ENCODE results near the gene GJC1. TPM values are rescaled to one million over a fixed set of nuclear protein-coding genes. Genes with fewer than 3 reads are reported as not detected.

The GJC1 gene
- total and polyA plus RNA-seq, 9 of the 15 experiments (the other 6 are each of a cell fraction or from before 2014, with no cell fraction given): 0.04 to 1.4 (median 0.18) TPM; not detected in 1

DNA sequence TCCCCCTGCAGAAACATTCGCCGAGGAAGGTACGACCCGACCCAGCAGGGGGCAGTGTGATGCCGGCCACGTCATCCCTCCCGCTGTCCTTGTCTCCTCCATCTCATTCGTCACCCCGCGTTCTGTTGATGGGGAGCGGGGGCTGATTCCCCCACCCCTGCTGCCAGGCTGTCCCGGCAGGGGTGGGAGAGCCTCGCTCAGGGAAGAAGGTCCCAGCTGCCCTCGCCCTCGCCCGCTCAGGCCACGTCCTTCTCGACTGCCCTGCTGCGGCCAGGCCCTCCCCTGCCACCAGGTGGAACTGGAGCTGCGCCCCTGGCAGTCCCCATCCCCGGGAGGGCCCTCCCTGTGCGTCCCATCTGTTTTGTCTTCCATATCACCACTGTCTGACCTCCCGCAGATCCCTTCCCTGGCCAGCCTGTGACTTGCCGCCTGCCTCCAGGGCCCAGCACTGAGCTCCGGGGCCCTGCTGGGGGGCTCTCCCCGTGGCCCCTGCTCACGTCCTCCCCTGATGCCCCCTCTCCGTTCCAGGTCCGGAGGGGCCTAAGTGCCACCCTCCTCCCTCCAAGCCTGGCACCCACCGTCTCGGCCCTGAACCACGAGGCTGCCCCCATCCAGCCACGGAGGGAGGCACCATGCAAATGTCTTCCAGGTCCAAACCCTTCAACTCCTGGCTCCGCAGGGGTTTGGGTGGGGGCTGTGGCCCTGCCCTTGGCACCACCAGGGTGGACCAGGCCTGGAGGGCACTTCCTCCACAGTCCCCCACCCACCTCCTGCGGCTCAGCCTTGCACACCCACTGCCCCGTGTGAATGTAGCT is 50.7 kb downstream of the GJC1 start (continued):
- TF ChIP-seq, protein P1, sequence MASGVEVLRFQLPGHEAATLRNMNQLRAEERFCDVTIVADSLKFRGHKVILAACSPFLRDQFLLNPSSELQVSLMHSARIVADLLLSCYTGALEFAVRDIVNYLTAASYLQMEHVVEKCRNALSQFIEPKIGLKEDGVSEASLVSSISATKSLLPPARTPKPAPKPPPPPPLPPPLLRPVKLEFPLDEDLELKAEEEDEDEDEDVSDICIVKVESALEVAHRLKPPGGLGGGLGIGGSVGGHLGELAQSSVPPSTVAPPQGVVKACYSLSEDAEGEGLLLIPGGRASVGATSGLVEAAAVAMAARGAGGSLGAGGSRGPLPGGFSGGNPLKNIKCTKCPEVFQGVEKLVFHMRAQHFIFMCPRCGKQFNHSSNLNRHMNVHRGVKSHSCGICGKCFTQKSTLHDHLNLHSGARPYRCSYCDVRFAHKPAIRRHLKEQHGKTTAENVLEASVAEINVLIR (CRISPR knock-in tag; IDR thresholded peaks at IDR 0.05): peak; percentile 67; the same call in 1 of the 2 replicates
- TF ChIP-seq, protein P2, sequence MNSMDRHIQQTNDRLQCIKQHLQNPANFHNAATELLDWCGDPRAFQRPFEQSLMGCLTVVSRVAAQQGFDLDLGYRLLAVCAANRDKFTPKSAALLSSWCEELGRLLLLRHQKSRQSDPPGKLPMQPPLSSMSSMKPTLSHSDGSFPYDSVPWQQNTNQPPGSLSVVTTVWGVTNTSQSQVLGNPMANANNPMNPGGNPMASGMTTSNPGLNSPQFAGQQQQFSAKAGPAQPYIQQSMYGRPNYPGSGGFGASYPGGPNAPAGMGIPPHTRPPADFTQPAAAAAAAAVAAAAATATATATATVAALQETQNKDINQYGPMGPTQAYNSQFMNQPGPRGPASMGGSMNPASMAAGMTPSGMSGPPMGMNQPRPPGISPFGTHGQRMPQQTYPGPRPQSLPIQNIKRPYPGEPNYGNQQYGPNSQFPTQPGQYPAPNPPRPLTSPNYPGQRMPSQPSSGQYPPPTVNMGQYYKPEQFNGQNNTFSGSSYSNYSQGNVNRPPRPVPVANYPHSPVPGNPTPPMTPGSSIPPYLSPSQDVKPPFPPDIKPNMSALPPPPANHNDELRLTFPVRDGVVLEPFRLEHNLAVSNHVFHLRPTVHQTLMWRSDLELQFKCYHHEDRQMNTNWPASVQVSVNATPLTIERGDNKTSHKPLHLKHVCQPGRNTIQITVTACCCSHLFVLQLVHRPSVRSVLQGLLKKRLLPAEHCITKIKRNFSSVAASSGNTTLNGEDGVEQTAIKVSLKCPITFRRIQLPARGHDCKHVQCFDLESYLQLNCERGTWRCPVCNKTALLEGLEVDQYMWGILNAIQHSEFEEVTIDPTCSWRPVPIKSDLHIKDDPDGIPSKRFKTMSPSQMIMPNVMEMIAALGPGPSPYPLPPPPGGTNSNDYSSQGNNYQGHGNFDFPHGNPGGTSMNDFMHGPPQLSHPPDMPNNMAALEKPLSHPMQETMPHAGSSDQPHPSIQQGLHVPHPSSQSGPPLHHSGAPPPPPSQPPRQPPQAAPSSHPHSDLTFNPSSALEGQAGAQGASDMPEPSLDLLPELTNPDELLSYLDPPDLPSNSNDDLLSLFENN (IDR thresholded peaks at IDR 0.05; ENCODE audit: low read depth in 2 of 2, low read length in 2 of 2): no peak
- TF ChIP-seq CC2D1A (IDR thresholded peaks at IDR 0.05) (peak; percentile 62), SMC3 (conservative IDR thresholded peaks at IDR 0.05; ENCODE audit: insufficient read depth, low read depth, low read length) (peak; percentile 56), CTBP1 (IDR thresholded peaks at IDR 0.05; ENCODE audit: borderline replicate concordance) (peak; percentile 97), RBFOX2 (IDR thresholded peaks at IDR 0.05; ENCODE audit: low read depth, low read length) (peak; percentile 67), ZEB2 (IDR thresholded peaks at IDR 0.05) (peak; percentile 18; the same call in 1 of the 2 replicates), MIER1 (IDR thresholded peaks at IDR 0.05; ENCODE audit: low read depth) (no peak), KAT7 (CRISPR knock-in tag; IDR thresholded peaks at IDR 0.05; ENCODE audit: borderline replicate concordance) (no peak), ARID1B (IDR thresholded peaks at IDR 0.05) (peak; percentile 61)
- TF ChIP-seq, protein P3, sequence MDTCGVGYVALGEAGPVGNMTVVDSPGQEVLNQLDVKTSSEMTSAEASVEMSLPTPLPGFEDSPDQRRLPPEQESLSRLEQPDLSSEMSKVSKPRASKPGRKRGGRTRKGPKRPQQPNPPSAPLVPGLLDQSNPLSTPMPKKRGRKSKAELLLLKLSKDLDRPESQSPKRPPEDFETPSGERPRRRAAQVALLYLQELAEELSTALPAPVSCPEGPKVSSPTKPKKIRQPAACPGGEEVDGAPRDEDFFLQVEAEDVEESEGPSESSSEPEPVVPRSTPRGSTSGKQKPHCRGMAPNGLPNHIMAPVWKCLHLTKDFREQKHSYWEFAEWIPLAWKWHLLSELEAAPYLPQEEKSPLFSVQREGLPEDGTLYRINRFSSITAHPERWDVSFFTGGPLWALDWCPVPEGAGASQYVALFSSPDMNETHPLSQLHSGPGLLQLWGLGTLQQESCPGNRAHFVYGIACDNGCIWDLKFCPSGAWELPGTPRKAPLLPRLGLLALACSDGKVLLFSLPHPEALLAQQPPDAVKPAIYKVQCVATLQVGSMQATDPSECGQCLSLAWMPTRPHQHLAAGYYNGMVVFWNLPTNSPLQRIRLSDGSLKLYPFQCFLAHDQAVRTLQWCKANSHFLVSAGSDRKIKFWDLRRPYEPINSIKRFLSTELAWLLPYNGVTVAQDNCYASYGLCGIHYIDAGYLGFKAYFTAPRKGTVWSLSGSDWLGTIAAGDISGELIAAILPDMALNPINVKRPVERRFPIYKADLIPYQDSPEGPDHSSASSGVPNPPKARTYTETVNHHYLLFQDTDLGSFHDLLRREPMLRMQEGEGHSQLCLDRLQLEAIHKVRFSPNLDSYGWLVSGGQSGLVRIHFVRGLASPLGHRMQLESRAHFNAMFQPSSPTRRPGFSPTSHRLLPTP (IDR thresholded peaks at IDR 0.05; ENCODE audit: borderline replicate concordance, extremely low read depth, insufficient read length): no peak
- TF ChIP-seq, protein P4, sequence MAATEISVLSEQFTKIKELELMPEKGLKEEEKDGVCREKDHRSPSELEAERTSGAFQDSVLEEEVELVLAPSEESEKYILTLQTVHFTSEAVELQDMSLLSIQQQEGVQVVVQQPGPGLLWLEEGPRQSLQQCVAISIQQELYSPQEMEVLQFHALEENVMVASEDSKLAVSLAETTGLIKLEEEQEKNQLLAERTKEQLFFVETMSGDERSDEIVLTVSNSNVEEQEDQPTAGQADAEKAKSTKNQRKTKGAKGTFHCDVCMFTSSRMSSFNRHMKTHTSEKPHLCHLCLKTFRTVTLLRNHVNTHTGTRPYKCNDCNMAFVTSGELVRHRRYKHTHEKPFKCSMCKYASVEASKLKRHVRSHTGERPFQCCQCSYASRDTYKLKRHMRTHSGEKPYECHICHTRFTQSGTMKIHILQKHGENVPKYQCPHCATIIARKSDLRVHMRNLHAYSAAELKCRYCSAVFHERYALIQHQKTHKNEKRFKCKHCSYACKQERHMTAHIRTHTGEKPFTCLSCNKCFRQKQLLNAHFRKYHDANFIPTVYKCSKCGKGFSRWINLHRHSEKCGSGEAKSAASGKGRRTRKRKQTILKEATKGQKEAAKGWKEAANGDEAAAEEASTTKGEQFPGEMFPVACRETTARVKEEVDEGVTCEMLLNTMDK (IDR thresholded peaks at IDR 0.05; ENCODE audit: borderline replicate concordance, insufficient read depth, low read depth, low read length, poor library complexity, severe bottlenecking): peak; percentile 96
- TF ChIP-seq, protein P5, sequence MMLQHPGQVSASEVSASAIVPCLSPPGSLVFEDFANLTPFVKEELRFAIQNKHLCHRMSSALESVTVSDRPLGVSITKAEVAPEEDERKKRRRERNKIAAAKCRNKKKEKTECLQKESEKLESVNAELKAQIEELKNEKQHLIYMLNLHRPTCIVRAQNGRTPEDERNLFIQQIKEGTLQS (IDR thresholded peaks at IDR 0.05): peak; percentile 91
- TF ChIP-seq, protein P5 (CRISPR knock-in tag; conservative IDR thresholded peaks at IDR 0.05): no peak; the same call in 1 of the 2 replicates
- TF ChIP-seq, protein P6, sequence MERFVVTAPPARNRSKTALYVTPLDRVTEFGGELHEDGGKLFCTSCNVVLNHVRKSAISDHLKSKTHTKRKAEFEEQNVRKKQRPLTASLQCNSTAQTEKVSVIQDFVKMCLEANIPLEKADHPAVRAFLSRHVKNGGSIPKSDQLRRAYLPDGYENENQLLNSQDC (CRISPR knock-in tag; IDR thresholded peaks at IDR 0.05): no peak
